Transverse colon (tissue), 4 donors: ENCODE data around the gene KIAA1328.

ENCODE experiments used
- POLR2A ChIP-seq: fragments of 450-650 bp; IDR thresholded peaks from one replicate; pipeline ENCODE4 v1.6.1; 2016; ENCODE audit warnings: antibody characterized with exemption, mild to moderate bottlenecking, moderate library complexity
- POLR2AphosphoS5 ChIP-seq, 3 donors: sonication (generic); formaldehyde crosslinking; IDR thresholded peaks; one replicate each; pipeline ENCODE4 v1.6.1; 2016; ENCODE audit warnings: antibody characterized with exemption in 3 of 3
- TF ChIP-seq, protein P1 (sequence below), 5 experiments: fragments of 200-600 bp in 3 of 5; fragments of 450-650 bp in 2 of 5; sonication (generic) in 3 of 5; IDR thresholded peaks; 1 replicate in 2 of 5; 2 replicates in 3 of 5; pipeline ENCODE4 v1.5.1; 2016 to 2017; ENCODE audit warnings: antibody characterized with exemption in 5 of 5, inconsistent platforms in 3 of 5, mild to moderate bottlenecking in 2 of 5, moderate library complexity in 1 of 5

DNA sequence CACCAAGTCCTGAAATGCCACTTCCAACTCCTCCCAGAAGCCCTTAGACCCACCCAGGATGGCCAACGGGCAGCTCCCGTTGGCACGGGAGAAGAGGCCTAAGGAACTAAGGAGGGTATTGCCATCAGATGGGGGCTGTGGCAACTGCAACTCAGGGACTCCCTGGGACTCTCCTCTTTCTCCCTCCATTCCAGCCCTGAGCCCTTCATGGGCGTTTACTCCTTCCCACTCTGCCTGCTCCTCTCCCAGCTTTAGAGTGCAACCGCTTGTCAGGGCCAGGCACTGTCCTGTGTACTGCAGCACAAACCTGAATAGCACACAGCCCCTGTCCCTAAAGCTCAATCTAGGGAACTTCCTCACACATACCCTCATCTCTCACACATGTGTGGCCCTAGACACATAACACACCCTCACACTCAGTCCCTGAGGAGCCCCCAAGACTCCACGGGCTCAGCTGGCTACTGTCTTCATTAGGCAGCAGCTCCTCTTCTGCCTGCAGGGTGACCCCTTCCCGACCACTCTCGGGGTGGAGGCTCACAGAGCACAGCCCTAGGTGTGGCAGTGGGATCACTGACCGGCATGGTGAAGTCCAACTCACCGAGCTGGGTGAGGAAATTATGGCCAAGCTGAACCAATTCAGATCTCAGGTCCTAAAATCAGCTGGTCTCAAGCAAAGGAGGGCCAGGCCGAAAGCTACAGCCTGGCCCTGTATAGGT lies 420.4 kb downstream of the KIAA1328 start:
- TF ChIP-seq, protein P1, sequence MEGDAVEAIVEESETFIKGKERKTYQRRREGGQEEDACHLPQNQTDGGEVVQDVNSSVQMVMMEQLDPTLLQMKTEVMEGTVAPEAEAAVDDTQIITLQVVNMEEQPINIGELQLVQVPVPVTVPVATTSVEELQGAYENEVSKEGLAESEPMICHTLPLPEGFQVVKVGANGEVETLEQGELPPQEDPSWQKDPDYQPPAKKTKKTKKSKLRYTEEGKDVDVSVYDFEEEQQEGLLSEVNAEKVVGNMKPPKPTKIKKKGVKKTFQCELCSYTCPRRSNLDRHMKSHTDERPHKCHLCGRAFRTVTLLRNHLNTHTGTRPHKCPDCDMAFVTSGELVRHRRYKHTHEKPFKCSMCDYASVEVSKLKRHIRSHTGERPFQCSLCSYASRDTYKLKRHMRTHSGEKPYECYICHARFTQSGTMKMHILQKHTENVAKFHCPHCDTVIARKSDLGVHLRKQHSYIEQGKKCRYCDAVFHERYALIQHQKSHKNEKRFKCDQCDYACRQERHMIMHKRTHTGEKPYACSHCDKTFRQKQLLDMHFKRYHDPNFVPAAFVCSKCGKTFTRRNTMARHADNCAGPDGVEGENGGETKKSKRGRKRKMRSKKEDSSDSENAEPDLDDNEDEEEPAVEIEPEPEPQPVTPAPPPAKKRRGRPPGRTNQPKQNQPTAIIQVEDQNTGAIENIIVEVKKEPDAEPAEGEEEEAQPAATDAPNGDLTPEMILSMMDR (IDR thresholded peaks at IDR 0.05): no peak
- TF ChIP-seq POLR2A (no peak), POLR2AphosphoS5 (IDR thresholded peaks at IDR 0.05) (no peak)
